Measurements from ENCODE around the gene EEFSEC. TPM values are rescaled to one million over a fixed set of nuclear protein-coding genes. Genes with fewer than 3 reads are reported as not detected.
A peak's percentile ranks its signal among the peaks of the same experiment; 100 is the strongest.

The EEFSEC gene
- total and polyA plus RNA-seq, 2 of the 8 experiments (the other 6 are each of a cell fraction or from before 2014, with no cell fraction given) = 13.1 to 19.8 TPM

DNA sequence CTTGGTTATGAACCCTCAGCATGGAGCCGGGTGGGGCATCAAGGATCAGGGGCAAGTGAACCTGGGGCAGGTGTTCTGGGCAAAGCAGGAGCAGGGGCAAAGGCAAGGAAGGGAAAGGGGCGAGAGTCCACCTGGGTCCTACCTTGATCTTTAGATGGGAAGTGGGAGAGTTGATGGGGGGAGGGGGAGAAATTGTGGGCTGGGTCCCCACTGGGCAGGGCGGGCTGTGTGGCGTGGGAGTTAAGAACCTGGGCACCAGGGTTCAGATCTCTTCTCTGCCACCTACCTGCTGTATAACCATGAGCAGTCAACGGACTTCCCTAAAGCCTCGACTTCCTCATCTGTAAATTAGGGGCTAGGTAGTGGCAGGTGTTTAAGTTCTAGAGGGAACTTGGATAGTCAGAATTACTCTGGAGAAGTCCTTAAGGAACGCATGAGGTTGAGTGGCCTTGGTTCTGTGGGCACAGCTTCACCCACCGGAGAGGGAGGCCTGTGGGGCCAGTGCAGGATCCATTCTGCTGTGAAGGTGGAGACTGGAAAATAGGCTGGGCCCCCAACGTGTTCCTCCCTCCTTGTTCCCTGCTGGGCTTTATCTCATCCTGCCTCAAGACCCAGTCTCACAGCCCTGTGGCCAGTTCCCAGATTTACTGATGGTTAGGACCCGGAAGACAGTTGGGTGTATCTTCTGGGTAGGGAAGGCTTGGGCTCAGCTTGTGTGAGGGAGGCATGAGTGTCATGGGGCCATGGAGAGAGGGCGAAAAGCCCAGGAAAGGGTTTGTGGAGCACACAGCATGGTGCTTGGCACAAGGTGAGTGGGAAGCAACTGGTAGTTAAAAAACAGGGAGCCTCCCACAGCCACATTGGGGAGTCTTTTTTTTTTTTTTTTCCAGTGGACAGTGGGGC, 90.6 kb downstream of the EEFSEC start:
- Histone ChIP-seq H3K36me3 (ENCODE audit: control insufficient read depth in 2 of 4, insufficient read depth in 4 of 4, low read length in 3 of 4) (no peaks in the 10 kb centered on the region), H4K20me1 (replicated peaks in 1 of 2; ENCODE audit: control insufficient read depth in 1 of 2, insufficient read depth in 2 of 2, low read length in 2 of 2) (no peaks in the 10 kb centered on the region), H2AFZ (ENCODE audit: low read length) (no peak overlapping the region), H2BK20ac (ENCODE audit: low read length) (no peak overlapping the region), H3K14ac (ENCODE audit: insufficient read length) (no peak overlapping the region), H4K8ac (ENCODE audit: extremely low read depth, insufficient read depth, low read length) (no peak overlapping the region), H2AK5ac (ENCODE audit: low read depth, low read length) (no peak overlapping the region), H2BK120ac (replicated peaks; ENCODE audit: low read depth, low read length) (no peak overlapping the region), H3K18ac (ENCODE audit: extremely low read depth, low read length) (no peak overlapping the region), H2BK15ac (ENCODE audit: low read length) (no peak overlapping the region), H3K4ac (replicated peaks; ENCODE audit: insufficient read length, low read depth, low read length) (no peak overlapping the region), H3K56ac (replicated peaks; ENCODE audit: insufficient read length, low read depth, low read length) (no peak overlapping the region), H3K4me1 (replicated peaks in 1 of 4; ENCODE audit: control insufficient read depth in 3 of 4, insufficient read depth in 4 of 4, low read length in 3 of 4) (peaks cover 0 to 1% (median 0%) of the 10 kb centered on the region in 4 experiments; a peak in 1 of 7 replicates), H3K9ac (replicated peaks in 1 of 4; ENCODE audit: extremely low read depth in 1 of 4, low read depth in 3 of 4, low read length in 3 of 4) (no peak overlapping the region), H3K79me1 (ENCODE audit: low read depth, low read length) (peaks cover 3% of the 10 kb centered on the region; the same call in 1 of the 2 replicates), H2BK12ac (ENCODE audit: low read depth, low read length) (no peak overlapping the region), H3K27ac (ENCODE audit: low read depth, low read length) (no peak overlapping the region), H4K91ac (replicated peaks; ENCODE audit: insufficient read length, low read length) (no peak overlapping the region), H4K5ac (ENCODE audit: insufficient read length, low read depth, low read length) (no peak overlapping the region), H2BK5ac (ENCODE audit: low read depth, low read length) (no peak overlapping the region), H3K27me3 (replicated peaks in 1 of 4; ENCODE audit: control insufficient read depth in 3 of 4, extremely low read depth in 1 of 4, insufficient read depth in 3 of 4, low read length in 3 of 4) (no peaks in the 10 kb centered on the region), H3K23me2 (ENCODE audit: low read depth, low read length) (no peaks in the 10 kb centered on the region), H3K79me2 (ENCODE audit: control insufficient read depth in 1 of 2, insufficient read depth in 2 of 2, low read length in 2 of 2) (no peaks in the 10 kb centered on the region), H3K23ac (ENCODE audit: insufficient read length) (no peak overlapping the region), H3K9me3 (ENCODE audit: insufficient read depth in 2 of 2, low read depth in 1 of 2, low read length in 1 of 2) (no peaks in the 10 kb centered on the region), H3K4me2 (ENCODE audit: insufficient read depth in 1 of 2, low read depth in 2 of 2, low read length in 2 of 2) (no peak overlapping the region), H3K4me3 (ENCODE audit: extremely low read depth in 1 of 4, insufficient read depth in 2 of 4, low read depth in 3 of 4, low read length in 4 of 4) (no peak overlapping the region)
- TF ChIP-seq TCF12 (IDR thresholded peaks at IDR 0.05; ENCODE audit: low read depth, low read length) (no peak), SP4 (IDR thresholded peaks at IDR 0.05; ENCODE audit: low read length) (no peak), EZH2 (IDR thresholded peaks at IDR 0.05; ENCODE audit: low read depth, low read length, severe bottlenecking) (no peak), RAD21 (IDR thresholded peaks at IDR 0.05 in 1 of 2, conservative IDR thresholded peaks at IDR 0.05 in 1 of 2; ENCODE audit: low read depth in 2 of 2, low read length in 2 of 2) (no peak)
- ChIA-PET POLR2A (ENCODE audit: partially characterized antibody) (interaction anchor here (1.3 kb wide), 1 partner anchor 26 kb away, joined by 3 read pairs; no protein-coding TSS in a partner anchor), CTCF (ENCODE audit: partially characterized antibody) (interaction anchor here (2.9 kb wide), 1 partner anchor 78 kb away, joined by 10 read pairs; no protein-coding TSS in a partner anchor)
- 75% methylated on average over 9 of the region's 11 CpGs; no CpG with 5 or more reads in 1 of the 2 experiments for WGBS, 2 experiments (ENCODE audit: extremely low coverage in 1 of 2, insufficient coverage in 1 of 2, insufficient read length in 1 of 2, insufficient replicate concordance in 2 of 2, low coverage in 1 of 2, low lambda C conversion rate in 2 of 2, missing lambda C conversion rate in 1 of 2)
- DNase-seq (ENCODE audit: low read depth in 1 of 2, low spot score in 2 of 2) = peak in 1 of 2 experiments; percentile 26
- no peak for FAIRE-seq
